OCI-LY1 (cell line): ENCODE results near the gene PIM3.

ENCODE experiments used
- H2AFZ ChIP-seq: fragments of 200-600 bp; sonication (generic), shearing (Covaris generic); 2 replicates; pipeline ENCODE4 v1.6.0; 2014; ENCODE audit warnings: antibody characterized with exemption, mild to moderate bottlenecking, low read length
- H3F3A ChIP-seq: fragments of 200-600 bp; sonication (generic), shearing (Covaris generic); 2 replicates; pipeline ENCODE4 v1.6.0; 2014; ENCODE audit warnings: mild to moderate bottlenecking, antibody characterized with exemption, low read length, moderate library complexity; ENCODE audit not compliant: insufficient read depth
- H3K27ac ChIP-seq: fragments of 200-600 bp; sonication (generic); 2 replicates; pipeline ENCODE4 v1.5.1; 2014; ENCODE audit warnings: low read length, mixed run types, mild to moderate bottlenecking, low read depth; ENCODE audit not compliant: poor library complexity, severe bottlenecking
- H3K27me3 ChIP-seq: fragments of 200-600 bp; sonication (generic); 2 replicates; pipeline ENCODE4 v1.6.0; 2014; ENCODE audit warnings: antibody characterized with exemption, mild to moderate bottlenecking, low read length, moderate library complexity; ENCODE audit not compliant: insufficient read depth
- H3K36me3 ChIP-seq: fragments of 200-600 bp; sonication (generic); 2 replicates; pipeline ENCODE4 v1.6.1; 2014; ENCODE audit warnings: mild to moderate bottlenecking, antibody characterized with exemption, low read length, moderate library complexity, mixed read lengths; ENCODE audit not compliant: insufficient read depth
- H3K4me1 ChIP-seq: fragments of 200-600 bp; sonication (generic); 2 replicates; pipeline ENCODE4 v1.5.1; 2014; ENCODE audit warnings: mild to moderate bottlenecking, low read length, moderate library complexity; ENCODE audit not compliant: insufficient read depth, severe bottlenecking
- H3K4me2 ChIP-seq: fragments of 200-600 bp; sonication (generic), shearing (Covaris generic); 2 replicates; pipeline ENCODE4 v1.6.1; 2014; ENCODE audit warnings: low read length
- H3K4me3 ChIP-seq: fragments of 200-600 bp; sonication (generic); 2 replicates; pipeline ENCODE4 v1.5.1; 2014; ENCODE audit warnings: low read length, low read depth, mild to moderate bottlenecking, mixed read lengths; ENCODE audit not compliant: poor library complexity, severe bottlenecking
- H3K79me2 ChIP-seq: fragments of 200-600 bp; shearing (Covaris generic); 2 replicates; pipeline ENCODE4 v1.6.1; 2016; ENCODE audit warnings: mixed run types, low read length, mixed read lengths; ENCODE audit not compliant: insufficient read depth
- H3K9ac ChIP-seq: fragments of 200-600 bp; sonication (generic), shearing (Covaris generic); 2 replicates; pipeline ENCODE4 v1.6.1; 2014; ENCODE audit warnings: mild to moderate bottlenecking, low read length, mixed read lengths
- H3K9me2 ChIP-seq: fragments of 200-600 bp; sonication (generic), shearing (Covaris generic); 2 replicates; pipeline ENCODE4 v1.6.1; 2014; ENCODE audit warnings: low read depth, mild to moderate bottlenecking, low read length, mixed read lengths
- H3K9me3 ChIP-seq: fragments of 200-600 bp; shearing (Covaris generic); 2 replicates; pipeline ENCODE4 v1.6.1; 2014; ENCODE audit warnings: low read length, mixed read lengths
- H4K20me1 ChIP-seq: fragments of 200-600 bp; sonication (generic), shearing (Covaris generic); 2 replicates; pipeline ENCODE4 v1.6.0; 2016; ENCODE audit warnings: mild to moderate bottlenecking, low read length; ENCODE audit not compliant: insufficient read depth
- CTCF ChIP-seq: fragments of 200-600 bp; sonication (generic), shearing (Covaris generic); IDR thresholded peaks from 2 replicates; pipeline ENCODE4 v1.5.1; 2017; ENCODE audit warnings: mild to moderate bottlenecking, antibody characterized with exemption, low read length, moderate library complexity, mixed read lengths
- EZH2 ChIP-seq: fragments of 200-600 bp; sonication (generic), shearing (Covaris generic); IDR thresholded peaks from 2 replicates; pipeline ENCODE4 v1.8.0; 2017; ENCODE audit warnings: borderline replicate concordance, mixed run types, mild to moderate bottlenecking, antibody characterized with exemption, low read length, moderate library complexity, mixed read lengths

The PIM3 gene

GRCh38 chr22:49913446-49913845, 47.1 kb upstream of the PIM3 start:
- no peaks in the 10 kb centered on the region for H3F3A ChIP-seq
- H3K27ac ChIP-seq = no peak overlapping the region
- no peak overlapping the region for H3K4me2 ChIP-seq
- TF ChIP-seq CTCF (no peak), EZH2 (no peak)
- no peaks in the 10 kb centered on the region for H3K27me3 ChIP-seq
- H3K36me3 ChIP-seq = peaks cover 37% of the 10 kb centered on the region; the same call in 1 of the 2 replicates
- no peak overlapping the region for H2AFZ ChIP-seq
- no peaks in the 10 kb centered on the region for H3K9me3 ChIP-seq
- peaks cover 3% of the 10 kb centered on the region; the same call in 1 of the 2 replicates for H3K79me2 ChIP-seq
- no peak overlapping the region for H3K4me3 ChIP-seq
- no peaks in the 10 kb centered on the region for H3K9me2 ChIP-seq
- H3K9ac ChIP-seq = no peak overlapping the region
- H4K20me1 ChIP-seq = no peaks in the 10 kb centered on the region
- peaks cover 11% of the 10 kb centered on the region for H3K4me1 ChIP-seq

- Histone ChIP-seq H3F3A (no peaks in the 10 kb centered on the region), H3K9ac (no peak overlapping the region), H3K4me2 (no peak overlapping the region), H3K9me2 (no peaks in the 10 kb centered on the region), H3K27ac (no peak overlapping the region), H3K4me1 (peaks cover 15% of the 10 kb centered on the region), H3K9me3 (no peaks in the 10 kb centered on the region), H2AFZ (no peak overlapping the region), H3K27me3 (no peaks in the 10 kb centered on the region), H3K4me3 (no peak overlapping the region), H3K79me2 (peaks cover 3% of the 10 kb centered on the region; the same call in 1 of the 2 replicates), H4K20me1 (no peaks in the 10 kb centered on the region), H3K36me3 (peaks cover 34% of the 10 kb centered on the region; the same call in 1 of the 2 replicates)
- TF ChIP-seq EZH2 (no peak), CTCF (no peak)
Measured at GRCh38 chr22:49914256-49914655, 46.3 kb upstream of the PIM3 start.

- H4K20me1 ChIP-seq = no peaks in the 10 kb centered on the region
- no peaks in the 10 kb centered on the region for H3K9me3 ChIP-seq
- no peak overlapping the region for H3K4me2 ChIP-seq
- TF ChIP-seq EZH2 = no peak
- TF ChIP-seq CTCF = no peak
- H3K79me2 ChIP-seq = peaks cover 3% of the 10 kb centered on the region; the same call in 1 of the 2 replicates
- H3K9ac ChIP-seq = no peak overlapping the region
- H3K9me2 ChIP-seq = no peaks in the 10 kb centered on the region
- no peaks in the 10 kb centered on the region for H3F3A ChIP-seq
- no peak overlapping the region for H3K27ac ChIP-seq
- H3K4me1 ChIP-seq = peaks cover 29% of the 10 kb centered on the region
- H3K4me3 ChIP-seq = no peak overlapping the region
- H3K36me3 ChIP-seq = peaks cover 30% of the 10 kb centered on the region; the same call in 1 of the 2 replicates
- H3K27me3 ChIP-seq = no peaks in the 10 kb centered on the region
- no peak overlapping the region for H2AFZ ChIP-seq
Measured at GRCh38 chr22:49915610-49916009, 45.0 kb upstream of the PIM3 start.
